WTC11 (cell line): Measurements from ENCODE around the gene OTOGL. TPM values are rescaled to one million over a fixed set of nuclear protein-coding genes. Genes with fewer than 3 reads are reported as not detected.

ENCODE experiments used
- ATAC-seq: fragments of 200-7000 bp; cut with Tn5 transposase; 2 replicates; pipeline ENCODE4 v1.10.0; 2021; ENCODE audit warnings: mild to moderate bottlenecking, moderate library complexity
- CTCF ChIA-PET: fragments of 300-600 bp; sonication (Branson Sonifier 250); formaldehyde crosslinking; loops from one replicate; lab custom pipeline; 2021; ENCODE audit warnings: antibody characterized with exemption; lab: Charles Lee
- POLR2A ChIA-PET: fragments of 350-600 bp; sonication (Branson Sonifier 250); formaldehyde crosslinking; loops from one replicate; lab custom pipeline; 2021; ENCODE audit warnings: antibody characterized with exemption; lab: Charles Lee
- DNase-seq: peaks from one replicate; pipeline ENCODE4 v3.0.0; 2021; ENCODE audit warnings: low spot score
- H3K27ac Mint-ChIP-seq: 2 replicates; pipeline ENCODE4 v1.8.0; 2021; ENCODE audit warnings: mixed read lengths
- H3K27me3 Mint-ChIP-seq: 2 replicates; pipeline ENCODE4 v1.8.0; 2021; ENCODE audit warnings: low read depth, mild to moderate bottlenecking, moderate library complexity, mixed read lengths
- H3K36me3 Mint-ChIP-seq: 2 replicates; pipeline ENCODE4 v1.8.0; 2021; ENCODE audit warnings: mixed read lengths
- H3K4me1 Mint-ChIP-seq: 2 replicates; pipeline ENCODE4 v1.8.0; 2022; ENCODE audit warnings: mixed read lengths
- H3K4me3 Mint-ChIP-seq: 2 replicates; pipeline ENCODE4 v1.8.0; 2021; ENCODE audit warnings: mild to moderate bottlenecking, moderate library complexity, mixed read lengths
- H3K9me3 Mint-ChIP-seq: 2 replicates; pipeline ENCODE4 v1.8.0; 2021; ENCODE audit warnings: mixed read lengths
- ATF6 ChIP-seq: sonication (generic); formaldehyde crosslinking; IDR thresholded peaks from 2 replicates; pipeline ENCODE4 v1.8.1; 2023; ENCODE audit warnings: mild to moderate bottlenecking, missing genetic modification reagents
- CDX4 ChIP-seq: fragments of 250-450 bp; sonication (Bioruptor Pico); IDR thresholded peaks from 2 replicates; pipeline ENCODE4 v1.9.0; 2021; ENCODE audit warnings: moderate library complexity, mild to moderate bottlenecking, inconsistent platforms, borderline replicate concordance
- CTCF ChIP-seq: fragments of 200-600 bp; IDR thresholded peaks from 2 replicates; pipeline ENCODE4 v1.8.0; 2022; ENCODE audit warnings: antibody characterized with exemption
- EMX1 ChIP-seq: fragments of 250-450 bp; sonication (Bioruptor Pico); IDR thresholded peaks from 2 replicates; pipeline ENCODE4 v1.8.0; 2021; ENCODE audit warnings: mild to moderate bottlenecking
- FOXK1 ChIP-seq: sonication (generic); formaldehyde crosslinking; IDR thresholded peaks from 2 replicates; pipeline ENCODE4 v1.8.0; 2022; ENCODE audit warnings: mild to moderate bottlenecking, moderate library complexity, missing genetic modification reagents
- HMGXB4 ChIP-seq: sonication (generic); formaldehyde crosslinking; IDR thresholded peaks from 2 replicates; pipeline ENCODE4 v1.8.1; 2023; ENCODE audit warnings: mild to moderate bottlenecking, moderate library complexity, missing genetic modification reagents
- KAT7 ChIP-seq: sonication (generic); formaldehyde crosslinking; IDR thresholded peaks from 2 replicates; pipeline ENCODE4 v1.8.1; 2023; ENCODE audit warnings: missing genetic modification reagents, mild to moderate bottlenecking, borderline replicate concordance
- NFATC4 ChIP-seq: fragments of 250-450 bp; sonication (Bioruptor Pico); IDR thresholded peaks from 2 replicates; pipeline ENCODE4 v1.9.0; 2021; ENCODE audit warnings: mild to moderate bottlenecking
- PRRX2 ChIP-seq: fragments of 250-450 bp; sonication (Bioruptor Pico); IDR thresholded peaks from 2 replicates; pipeline ENCODE4 v1.8.0; 2021; ENCODE audit warnings: mild to moderate bottlenecking
- SMAD4 ChIP-seq: sonication (generic); formaldehyde crosslinking; IDR thresholded peaks from 2 replicates; pipeline ENCODE4 v1.8.0; 2022; ENCODE audit warnings: mild to moderate bottlenecking, missing genetic modification reagents
- SOX15 ChIP-seq: fragments of 250-450 bp; sonication (Bioruptor Pico); IDR thresholded peaks from 2 replicates; pipeline ENCODE4 v1.9.0; 2021; ENCODE audit warnings: mild to moderate bottlenecking
- STAT6 ChIP-seq: sonication (generic); formaldehyde crosslinking; conservative IDR thresholded peaks from 2 replicates; pipeline ENCODE4 v1.8.1; 2023; ENCODE audit warnings: mild to moderate bottlenecking, low read depth, missing genetic modification reagents, moderate library complexity
- USF2 ChIP-seq: sonication (generic); formaldehyde crosslinking; IDR thresholded peaks from 2 replicates; pipeline ENCODE4 v1.8.1; 2023; ENCODE audit warnings: mild to moderate bottlenecking, missing genetic modification reagents, moderate library complexity
- ZBTB21 ChIP-seq: sonication (generic); formaldehyde crosslinking; IDR thresholded peaks from 2 replicates; pipeline ENCODE4 v1.8.1; 2023; ENCODE audit warnings: mild to moderate bottlenecking, missing genetic modification reagents, borderline replicate concordance
- ZNF121 ChIP-seq: sonication (generic); formaldehyde crosslinking; IDR thresholded peaks from 2 replicates; pipeline ENCODE4 v1.8.0; 2023; ENCODE audit warnings: missing genetic modification reagents
- ZNF416 ChIP-seq: fragments of 250-450 bp; sonication (Bioruptor Pico); IDR thresholded peaks from 2 replicates; pipeline ENCODE4 v1.9.0; 2021; ENCODE audit warnings: mild to moderate bottlenecking, inconsistent platforms
- ZNF425 ChIP-seq: fragments of 250-450 bp; sonication (Bioruptor Pico); conservative IDR thresholded peaks from 2 replicates; pipeline ENCODE4 v1.9.0; 2021; ENCODE audit warnings: mild to moderate bottlenecking
- total RNA-seq: library from RNA; stranded (reverse); gene quantifications from 3 replicates; pipeline ENCODE4 v1.2.3, GENCODE V29; 2021

OTOGL gene
- total RNA-seq, 1 experiment from 2014 or later, result 0.55 TPM

- Mint-ChIP-seq H3K36me3 (no peaks in the 10 kb centered on the region), H3K27ac (no peak overlapping the region), H3K9me3 (peaks cover 15% of the 10 kb centered on the region), H3K4me3 (no peak overlapping the region), H3K4me1 (no peaks in the 10 kb centered on the region), H3K27me3 (no peaks in the 10 kb centered on the region)
- TF ChIP-seq FOXK1 (CRISPR knock-in tag), result no peak
- ChIA-PET POLR2A (no interaction called here), CTCF (interaction anchor here (0.5 kb wide), 1 partner anchor 79 kb away, joined by 6 read pairs; no protein-coding TSS in a partner anchor)
- DNase-seq, result no peak
- ATAC-seq, result no peak
Observed at GRCh38 chr12:80156306-80156705, 57.0 kb downstream of the OTOGL start.

GRCh38 chr12:80157645-80158044, 58.3 kb downstream of the OTOGL start:
- H3K4me1 Mint-ChIP-seq, result no peaks in the 10 kb centered on the region
- ATAC-seq (no peak), DNase-seq (no peak)
- POLR2A ChIA-PET, result interaction anchor here (0.5 kb wide), 1 partner anchor 298 kb away, joined by 3 read pairs; no protein-coding TSS in a partner anchor
- peaks cover 15% of the 10 kb centered on the region for H3K9me3 Mint-ChIP-seq
- no peaks in the 10 kb centered on the region for H3K36me3 Mint-ChIP-seq
- H3K4me3 Mint-ChIP-seq, result no peak overlapping the region
- no peak overlapping the region for H3K27ac Mint-ChIP-seq
- no peak for TF ChIP-seq STAT6 (CRISPR knock-in tag)
- no peak for TF ChIP-seq EMX1
- no peak for TF ChIP-seq ZNF121
- TF ChIP-seq ZNF425 (CRISPR knock-in tag), result no peak
- TF ChIP-seq USF2 (CRISPR knock-in tag), result no peak
- TF ChIP-seq ATF6 (CRISPR knock-in tag), result no peak
- no peak for TF ChIP-seq CTCF
- TF ChIP-seq NFATC4 (CRISPR knock-in tag), result no peak
- no peak for TF ChIP-seq PRRX2 (CRISPR knock-in tag)
- no peak for TF ChIP-seq ZBTB21 (CRISPR knock-in tag)
- TF ChIP-seq KAT7 (CRISPR knock-in tag), result no peak
- TF ChIP-seq SOX15, result no peak
- TF ChIP-seq ZNF416 (CRISPR knock-in tag), result no peak
- TF ChIP-seq CDX4 (CRISPR knock-in tag), result no peak
- TF ChIP-seq SMAD4 (CRISPR knock-in tag), result no peak
- TF ChIP-seq HMGXB4 (CRISPR knock-in tag), result no peak
- CTCF ChIA-PET, result no interaction called here
- no peaks in the 10 kb centered on the region for H3K27me3 Mint-ChIP-seq
